Subcutaneous abdominal adipose tissue (tissue), 5 donors: ENCODE data around the gene COPS7A.

Experiments used
- H3K27ac ChIP-seq: one replicate; pipeline ENCODE4 v1.7.0; 2013; ENCODE audit warnings: low read depth, mild to moderate bottlenecking, inconsistent platforms, low read length, moderate library complexity
- H3K27me3 ChIP-seq, 5 donors: one replicate each; pipeline ENCODE4 v1.7.0; 2013; ENCODE audit warnings: low read length in 5 of 5, inconsistent platforms in 1 of 5; ENCODE audit not compliant: control insufficient read depth in 5 of 5, insufficient read depth in 4 of 5
- H3K36me3 ChIP-seq, 5 donors: one replicate each; pipeline ENCODE4 v1.7.0; 2013; ENCODE audit warnings: low read length in 5 of 5; ENCODE audit not compliant: control insufficient read depth in 5 of 5, insufficient read depth in 5 of 5
- H3K4me1 ChIP-seq, 5 donors: one replicate each; pipeline ENCODE4 v1.7.0; 2013; ENCODE audit warnings: low read length in 5 of 5, mild to moderate bottlenecking in 3 of 5, moderate library complexity in 1 of 5; ENCODE audit not compliant: control insufficient read depth in 5 of 5, insufficient read depth in 5 of 5
- H3K4me3 ChIP-seq, 5 donors: one replicate each; pipeline ENCODE4 v1.7.0; 2013; ENCODE audit warnings: low read length in 5 of 5, low read depth in 1 of 5
- H3K9ac ChIP-seq, 5 donors: one replicate each; pipeline ENCODE4 v1.7.0; 2013; ENCODE audit warnings: low read length in 5 of 5, mild to moderate bottlenecking in 4 of 5, moderate library complexity in 3 of 5
- H3K9me3 ChIP-seq, 5 donors: one replicate each; pipeline ENCODE4 v1.7.0; 2013; ENCODE audit warnings: low read length in 5 of 5; ENCODE audit not compliant: control insufficient read depth in 5 of 5
- donor health status: healthy.
- donor health status: healthy.
- donor health status: healthy.
- donor health status: healthy.
- donor health status: healthy.

COPS7A gene

DNA sequence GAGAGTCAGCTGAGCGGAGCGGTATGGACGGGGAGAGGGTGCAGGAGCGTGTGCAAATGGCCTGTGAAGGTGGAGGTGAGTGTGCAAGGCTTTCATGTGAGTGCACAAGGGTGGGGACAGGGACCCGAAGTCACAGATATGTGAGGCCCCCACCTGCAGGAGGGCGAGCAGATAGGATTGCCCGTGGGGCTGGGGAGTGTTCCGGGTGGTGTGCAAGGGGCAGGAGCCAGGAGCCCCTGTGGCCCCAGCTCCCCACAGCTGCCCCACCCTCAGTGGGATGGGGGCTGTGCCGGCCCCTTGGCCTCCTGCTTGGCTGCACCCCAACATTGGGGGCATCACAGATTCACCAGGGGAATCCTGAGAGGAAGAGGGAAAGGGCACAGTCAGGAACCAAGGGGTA, 29.1 kb upstream of the COPS7A start:
- Histone ChIP-seq H3K36me3 (no peaks in the 10 kb centered on the region), H3K27me3 (peaks cover 31 to 50% (median 49%) of the 10 kb centered on the region in 5 donors), H3K9me3 (no peaks in the 10 kb centered on the region), H3K27ac (no peak overlapping the region), H3K4me1 (peaks cover 0 to 10% (median 8%) of the 10 kb centered on the region in 5 donors), H3K9ac (no peak overlapping the region), H3K4me3 (no peak overlapping the region)

DNA sequence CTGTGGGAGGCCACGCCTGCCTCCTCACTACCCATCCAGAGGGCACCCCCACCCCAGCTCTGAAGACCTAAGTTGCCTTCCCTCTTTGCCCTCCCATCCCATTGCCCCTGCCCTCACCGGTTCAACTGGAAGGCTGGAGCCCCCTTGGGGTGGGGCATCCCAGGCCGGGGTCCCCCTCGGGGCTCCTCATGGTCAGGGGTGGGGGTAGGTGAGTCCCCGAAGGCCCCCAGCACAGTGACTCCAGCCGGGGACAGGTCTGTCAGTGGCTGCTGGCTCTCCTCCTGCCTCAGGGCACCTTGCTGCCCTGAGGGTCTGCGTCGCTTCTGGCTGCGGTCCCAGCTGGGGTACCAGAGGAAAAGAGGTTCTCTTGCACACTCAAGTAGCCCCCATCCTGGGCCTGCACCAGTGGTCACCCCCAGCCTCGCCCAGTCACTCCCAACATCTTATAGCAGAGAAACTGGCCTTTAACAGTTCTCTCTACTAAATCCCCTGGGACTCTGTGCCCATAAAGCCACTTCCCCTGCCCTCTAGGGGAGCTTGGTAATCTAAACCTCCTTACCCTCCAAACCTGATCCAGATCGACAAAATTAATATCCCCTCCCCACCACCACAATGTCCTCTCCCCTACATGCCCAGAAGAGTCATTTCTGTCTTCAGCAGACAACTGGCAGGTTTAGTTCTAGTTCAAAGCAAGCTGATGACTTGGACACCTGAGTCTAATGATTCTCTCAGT, 28.4 kb upstream of the COPS7A start:
- Histone ChIP-seq H3K4me3 (no peak overlapping the region), H3K9me3 (no peaks in the 10 kb centered on the region), H3K27me3 (peaks cover 33 to 57% (median 51%) of the 10 kb centered on the region in 5 donors), H3K4me1 (peaks cover 0 to 10% (median 5%) of the 10 kb centered on the region in 5 donors), H3K27ac (no peak overlapping the region), H3K36me3 (no peaks in the 10 kb centered on the region), H3K9ac (no peak overlapping the region)

DNA sequence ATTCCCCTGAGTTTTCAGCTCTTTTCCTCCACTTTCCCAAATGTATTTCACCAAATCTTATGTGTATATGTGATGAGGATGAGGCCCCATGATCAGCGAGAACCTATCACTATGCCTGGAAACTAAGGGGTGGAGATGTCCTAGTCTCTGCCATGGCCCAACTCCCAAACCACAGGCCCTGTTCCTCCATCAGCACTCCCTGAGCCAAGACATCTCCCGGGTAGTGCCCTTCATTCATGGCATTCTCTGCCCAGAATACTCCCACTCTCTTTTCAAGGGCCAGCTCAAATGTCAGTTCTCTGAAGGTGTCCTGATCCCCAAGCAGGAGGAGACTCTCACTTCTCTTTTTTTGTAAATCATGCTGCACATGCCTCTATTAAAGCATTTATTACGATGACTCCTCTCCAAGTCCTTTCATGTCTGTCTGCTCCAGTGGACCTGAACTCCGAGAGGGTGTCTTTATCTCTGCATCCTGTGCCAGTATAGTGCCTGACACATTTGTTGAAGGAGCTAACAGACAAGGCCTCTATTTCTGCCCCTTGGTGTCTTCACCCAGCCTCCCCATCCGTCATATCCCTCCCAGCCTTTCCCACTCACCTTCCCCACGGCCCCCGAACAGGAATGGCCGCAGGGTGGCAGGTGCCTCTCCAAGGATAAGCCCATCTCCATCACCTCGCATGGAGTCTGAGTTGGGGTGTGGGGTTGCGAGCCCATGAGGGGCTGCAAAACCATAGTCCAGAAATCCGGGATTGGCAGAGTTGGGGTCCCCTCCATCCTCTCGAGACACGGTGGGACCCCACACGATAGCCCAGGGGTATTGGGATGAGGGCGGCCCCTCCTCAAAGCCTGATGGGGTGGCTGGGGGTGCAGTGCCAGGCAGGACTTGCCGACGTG, 26.9 kb upstream of the COPS7A start:
- Histone ChIP-seq H3K9ac (no peak overlapping the region), H3K27ac (no peak overlapping the region), H3K9me3 (no peaks in the 10 kb centered on the region), H3K4me1 (peaks cover 0 to 15% (median 9%) of the 10 kb centered on the region in 5 donors), H3K4me3 (no peak overlapping the region), H3K36me3 (no peaks in the 10 kb centered on the region), H3K27me3 (peaks cover 45 to 69% (median 63%) of the 10 kb centered on the region in 5 donors)

GRCh38 chr12:6697584-6698351, 26.1 kb upstream of the COPS7A start:
- Histone ChIP-seq H3K4me1 (peaks cover 0 to 15% (median 9%) of the 10 kb centered on the region in 5 donors), H3K4me3 (no peak overlapping the region), H3K27ac (no peak overlapping the region), H3K9ac (no peak overlapping the region), H3K9me3 (no peaks in the 10 kb centered on the region), H3K36me3 (no peaks in the 10 kb centered on the region), H3K27me3 (peaks cover 47 to 70% (median 66%) of the 10 kb centered on the region in 5 donors)

DNA sequence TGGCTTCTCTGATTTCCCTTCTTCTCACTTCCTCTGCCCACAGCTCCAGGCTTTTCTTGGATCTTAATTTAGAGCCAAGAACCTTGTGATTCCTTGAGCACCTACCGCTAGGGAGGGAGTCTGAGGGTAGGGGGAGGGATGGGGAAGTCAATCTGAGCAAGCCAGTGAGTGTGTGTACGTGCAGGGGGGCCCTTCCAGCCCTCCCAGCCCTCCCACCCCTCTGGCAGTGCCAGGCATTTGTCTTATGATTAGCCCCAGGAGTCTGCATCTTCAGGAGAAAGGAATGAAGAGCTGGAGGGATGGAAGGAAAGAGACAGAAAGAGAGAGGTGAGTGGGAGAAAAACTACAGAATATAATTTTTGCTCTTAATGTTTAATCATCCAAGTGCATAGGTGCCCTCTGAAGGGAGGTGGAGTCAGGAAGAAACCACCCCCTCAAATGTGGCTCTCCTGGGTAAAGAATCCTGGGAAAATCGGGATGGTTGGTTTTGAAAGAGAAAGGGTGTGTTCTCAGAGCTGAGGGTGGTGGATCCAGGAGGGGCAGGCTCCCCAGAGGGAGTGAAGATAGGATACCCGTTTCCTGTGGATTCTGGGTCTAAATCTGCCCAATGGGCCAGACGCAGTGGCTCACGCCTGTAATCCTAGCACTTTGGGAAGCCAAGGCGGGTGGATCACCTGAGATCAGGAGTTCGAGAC, 25.3 kb upstream of the COPS7A start:
- Histone ChIP-seq H3K27ac (no peak overlapping the region), H3K9me3 (no peaks in the 10 kb centered on the region), H3K27me3 (peaks cover 50 to 71% (median 68%) of the 10 kb centered on the region in 5 donors), H3K9ac (no peak overlapping the region), H3K4me1 (peaks cover 0 to 15% (median 9%) of the 10 kb centered on the region in 5 donors), H3K36me3 (no peaks in the 10 kb centered on the region), H3K4me3 (no peak overlapping the region)

DNA sequence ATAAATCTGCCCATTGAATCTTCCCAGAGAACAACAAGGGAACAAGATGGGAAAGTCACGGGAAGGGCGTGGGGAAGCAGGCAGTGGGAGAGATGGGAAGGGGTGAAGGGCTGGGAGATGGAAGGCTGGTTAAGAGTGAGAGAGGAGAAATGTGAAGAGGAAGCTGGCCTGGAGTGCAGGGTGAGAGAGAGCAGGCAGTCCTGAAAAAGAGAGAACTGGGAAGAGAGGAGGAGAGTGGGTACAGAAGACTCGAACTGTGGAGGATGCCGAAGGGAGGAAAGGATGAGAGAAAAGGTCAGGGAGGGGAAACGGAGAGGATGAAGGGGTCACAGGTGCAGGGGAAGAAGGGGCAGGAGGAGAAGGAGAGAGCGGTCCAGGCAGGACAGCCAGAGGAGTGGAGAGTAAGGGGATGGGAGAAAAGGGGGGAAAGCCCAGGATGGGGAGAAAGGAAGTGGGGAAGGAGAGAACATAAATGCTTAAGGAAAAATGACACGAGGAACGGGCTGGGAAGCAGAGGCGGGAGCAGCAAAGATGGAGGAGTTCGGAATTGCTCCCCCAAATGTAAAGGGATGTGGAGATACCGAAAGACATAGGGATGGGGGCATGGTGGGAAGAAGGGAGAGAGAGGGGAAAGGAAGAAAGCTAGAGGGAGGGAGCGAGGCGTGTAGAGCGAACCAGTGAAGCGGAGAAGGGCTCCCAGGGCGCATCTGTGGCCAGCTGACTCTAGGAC, 24.4 kb upstream of the COPS7A start:
- Histone ChIP-seq H3K27me3 (peaks cover 54 to 75% (median 67%) of the 10 kb centered on the region in 5 donors), H3K4me3 (no peak overlapping the region), H3K36me3 (no peaks in the 10 kb centered on the region), H3K9ac (no peak overlapping the region), H3K4me1 (peaks cover 0 to 15% (median 9%) of the 10 kb centered on the region in 5 donors), H3K9me3 (no peaks in the 10 kb centered on the region), H3K27ac (no peak overlapping the region)

DNA sequence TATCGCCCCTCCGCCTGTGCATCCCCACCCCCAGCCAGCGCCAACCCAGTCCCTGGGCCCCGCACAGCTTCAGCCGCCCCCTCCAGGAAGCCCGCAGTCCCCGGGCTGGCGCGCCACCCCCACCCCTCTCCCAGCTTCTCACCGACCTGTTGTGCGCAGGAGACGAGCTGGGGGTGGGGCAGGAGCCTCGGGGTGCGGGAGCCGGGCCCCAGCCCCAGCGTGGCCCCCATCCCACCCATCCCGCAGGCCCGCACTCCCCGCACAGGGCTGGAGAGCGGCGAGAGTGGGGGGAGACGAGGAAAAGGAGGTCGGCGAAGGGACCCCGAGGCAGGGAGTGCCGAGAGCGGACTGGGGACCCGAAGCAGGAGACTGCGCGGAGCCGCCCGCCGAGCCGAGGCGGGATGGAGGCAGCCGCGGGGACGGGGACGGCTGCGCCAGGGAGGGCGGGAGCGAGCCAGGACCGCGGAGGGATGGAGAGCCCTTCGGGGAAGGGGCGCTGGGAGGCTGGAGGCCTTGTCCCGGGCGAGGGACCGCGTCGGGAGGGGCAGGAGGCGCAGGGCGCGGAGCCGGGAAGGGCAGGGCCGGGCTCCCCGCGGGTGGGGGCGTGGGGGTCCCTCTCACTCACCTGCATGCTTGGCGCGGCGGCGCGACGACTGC, 23.7 kb upstream of the COPS7A start:
- H3K9me3 ChIP-seq: no peaks in the 10 kb centered on the region
- H3K4me3 ChIP-seq: peak overlapping the region in 2 of 5 donors; percentile 12 to 40
- H3K36me3 ChIP-seq: no peaks in the 10 kb centered on the region
- H3K27me3 ChIP-seq: peaks cover 54 to 78% (median 66%) of the 10 kb centered on the region in 5 donors
- no peak overlapping the region for H3K27ac ChIP-seq
- peaks cover 0 to 15% (median 9%) of the 10 kb centered on the region in 5 donors for H3K4me1 ChIP-seq
- no peak overlapping the region for H3K9ac ChIP-seq

DNA sequence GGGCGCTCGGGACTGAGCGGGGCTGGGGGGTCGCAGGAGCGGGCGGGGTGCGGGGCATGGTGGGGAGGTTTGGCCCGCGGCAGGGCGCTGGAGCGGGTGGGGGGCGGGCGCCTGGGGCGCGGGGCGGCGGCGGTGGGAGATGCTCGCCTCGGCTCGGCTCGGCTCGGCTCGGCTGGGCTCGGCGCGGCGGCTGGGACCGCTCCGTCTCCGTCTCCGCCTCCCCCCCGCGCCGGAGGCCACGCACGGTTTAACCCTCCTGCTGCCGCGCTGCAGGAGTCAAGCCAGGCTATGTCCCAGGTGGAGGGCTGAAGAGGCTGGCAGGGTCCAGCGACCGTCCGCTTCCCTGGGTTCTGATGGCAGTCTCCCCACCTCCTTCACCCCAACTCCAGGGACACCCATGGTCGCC, 23.2 kb upstream of the COPS7A start, which contains the start of gene PIANP:
Gene PIANP, minus strand, starts transcription at position 170 of the 406 bp plus-strand sequence. CDS start 2,754 bp downstream, outside the sequence.
- H3K27me3 ChIP-seq: peaks cover 49 to 73% (median 62%) of the 10 kb centered on the region in 5 donors
- peaks cover 0 to 15% (median 9%) of the 10 kb centered on the region in 5 donors for H3K4me1 ChIP-seq
- no peak within 1 kb of the TSS for H3K9ac ChIP-seq
- H3K9me3 ChIP-seq: no peaks in the 10 kb centered on the region
- H3K4me3 ChIP-seq: peak within 1 kb of the TSS in 2 of 5 donors; percentile 37 to 45
- H3K36me3 ChIP-seq: no peaks in the 10 kb centered on the region
- no peak within 1 kb of the TSS for H3K27ac ChIP-seq
